OCI-LY3 (cell line): ENCODE data around the gene C20orf141.

Experiments
- CTCF ChIP-seq: fragments of 200-600, 300-600 bp; sonication (generic); IDR thresholded peaks from 2 replicates; pipeline ENCODE4 v1.5.1; 2014; ENCODE audit warnings: antibody characterized with exemption, low read length, low read depth
- EZH2phosphoT487 ChIP-seq: fragments of 200-600 bp; shearing (Covaris generic); IDR thresholded peaks from 2 replicates; pipeline ENCODE4 v1.6.1; 2018; ENCODE audit warnings: antibody characterized with exemption, mixed run types, low read depth

- TF ChIP-seq CTCF, result no peak
- no peak for TF ChIP-seq EZH2phosphoT487
Observed at GRCh38 chr20:2858591-2858990, 43.8 kb downstream of the C20orf141 start.
